ENCODE data around the gene FAH. TPM values are rescaled to one million over a fixed set of nuclear protein-coding genes. Genes with fewer than 3 reads are reported as not detected.

FAH gene
- total RNA-seq, 1 experiment from 2014 or later, result 38.0 TPM

DNA sequence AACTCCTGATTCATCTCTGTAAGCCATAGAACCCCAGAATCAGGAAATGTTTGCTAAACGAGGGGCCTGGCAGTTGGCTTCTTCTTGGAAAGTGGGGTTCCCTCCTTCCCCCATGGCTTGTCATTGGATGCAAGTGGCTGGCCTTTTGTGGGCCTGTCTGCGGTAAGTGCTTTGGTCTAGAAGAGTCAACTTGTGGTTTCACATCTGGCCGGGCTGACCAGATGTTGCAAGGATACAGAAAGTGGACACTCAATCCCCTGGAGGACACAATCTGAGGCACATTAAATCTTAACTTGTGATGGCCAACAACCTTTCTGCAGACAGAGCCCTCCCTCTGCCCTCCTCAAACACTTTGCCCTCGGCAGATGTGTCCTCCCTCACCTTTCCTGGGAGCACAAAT is 1.1 kb downstream of the FAH start:
- in situ Hi-C loops (cut with HindIII; ENCODE audit: low pct_unique_long_range_greater_than_20kb, low sequenced_read_pairs), result no loop called here
- no TSS peak for BruUV-seq (replicated peaks)
- Histone ChIP-seq H3K27ac (ENCODE audit: low read length) (peak overlapping the region; percentile 83; the same call in 1 of the 2 replicates), H3K27me3 (ENCODE audit: control insufficient read depth, insufficient read depth, low read length) (no peaks in the 10 kb centered on the region), H3K9me3 (ENCODE audit: control insufficient read depth, insufficient read depth, low read depth, low read length) (no peaks in the 10 kb centered on the region), H3K4me3 (ENCODE audit: low read depth in 2 of 2, low read length in 2 of 2) (peak overlapping the region; percentile 80 to 85), H3K4me1 (ENCODE audit: control insufficient read depth, insufficient read depth, low read length) (peaks cover 22% of the 10 kb centered on the region), H3K36me3 (ENCODE audit: control insufficient read depth, insufficient read depth, low read length) (no peaks in the 10 kb centered on the region)
- no peak for ATAC-seq
- POLR2A ChIA-PET, result interaction anchor here (0.8 kb wide), 1 partner anchor 93 kb away, joined by 3 read pairs; no protein-coding TSS in a partner anchor
- intact Hi-C loops (cut with micrococcal nuclease; ENCODE audit: unreplicated experiment), result no loop called here
- DNase-seq (ENCODE audit: low read depth, low spot score), result no peak
- CTCF ChIA-PET, result no interaction called here
- TF ChIP-seq, protein P1, sequence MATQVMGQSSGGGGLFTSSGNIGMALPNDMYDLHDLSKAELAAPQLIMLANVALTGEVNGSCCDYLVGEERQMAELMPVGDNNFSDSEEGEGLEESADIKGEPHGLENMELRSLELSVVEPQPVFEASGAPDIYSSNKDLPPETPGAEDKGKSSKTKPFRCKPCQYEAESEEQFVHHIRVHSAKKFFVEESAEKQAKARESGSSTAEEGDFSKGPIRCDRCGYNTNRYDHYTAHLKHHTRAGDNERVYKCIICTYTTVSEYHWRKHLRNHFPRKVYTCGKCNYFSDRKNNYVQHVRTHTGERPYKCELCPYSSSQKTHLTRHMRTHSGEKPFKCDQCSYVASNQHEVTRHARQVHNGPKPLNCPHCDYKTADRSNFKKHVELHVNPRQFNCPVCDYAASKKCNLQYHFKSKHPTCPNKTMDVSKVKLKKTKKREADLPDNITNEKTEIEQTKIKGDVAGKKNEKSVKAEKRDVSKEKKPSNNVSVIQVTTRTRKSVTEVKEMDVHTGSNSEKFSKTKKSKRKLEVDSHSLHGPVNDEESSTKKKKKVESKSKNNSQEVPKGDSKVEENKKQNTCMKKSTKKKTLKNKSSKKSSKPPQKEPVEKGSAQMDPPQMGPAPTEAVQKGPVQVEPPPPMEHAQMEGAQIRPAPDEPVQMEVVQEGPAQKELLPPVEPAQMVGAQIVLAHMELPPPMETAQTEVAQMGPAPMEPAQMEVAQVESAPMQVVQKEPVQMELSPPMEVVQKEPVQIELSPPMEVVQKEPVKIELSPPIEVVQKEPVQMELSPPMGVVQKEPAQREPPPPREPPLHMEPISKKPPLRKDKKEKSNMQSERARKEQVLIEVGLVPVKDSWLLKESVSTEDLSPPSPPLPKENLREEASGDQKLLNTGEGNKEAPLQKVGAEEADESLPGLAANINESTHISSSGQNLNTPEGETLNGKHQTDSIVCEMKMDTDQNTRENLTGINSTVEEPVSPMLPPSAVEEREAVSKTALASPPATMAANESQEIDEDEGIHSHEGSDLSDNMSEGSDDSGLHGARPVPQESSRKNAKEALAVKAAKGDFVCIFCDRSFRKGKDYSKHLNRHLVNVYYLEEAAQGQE (IDR thresholded peaks at IDR 0.05; ENCODE audit: insufficient read depth in 1 of 2, low read depth in 2 of 2, low read length in 1 of 2), result no peak
- TF ChIP-seq POLR2AphosphoS5 (IDR thresholded peaks at IDR 0.05; ENCODE audit: low read depth, low read length) (no peak), SIN3A (IDR thresholded peaks at IDR 0.05; ENCODE audit: borderline replicate concordance, insufficient read depth, low read depth, low read length) (no peak), TCF7L2 (IDR thresholded peaks at IDR 0.05; ENCODE audit: low read depth, low read length) (no peak)
- TF ChIP-seq, protein P2, sequence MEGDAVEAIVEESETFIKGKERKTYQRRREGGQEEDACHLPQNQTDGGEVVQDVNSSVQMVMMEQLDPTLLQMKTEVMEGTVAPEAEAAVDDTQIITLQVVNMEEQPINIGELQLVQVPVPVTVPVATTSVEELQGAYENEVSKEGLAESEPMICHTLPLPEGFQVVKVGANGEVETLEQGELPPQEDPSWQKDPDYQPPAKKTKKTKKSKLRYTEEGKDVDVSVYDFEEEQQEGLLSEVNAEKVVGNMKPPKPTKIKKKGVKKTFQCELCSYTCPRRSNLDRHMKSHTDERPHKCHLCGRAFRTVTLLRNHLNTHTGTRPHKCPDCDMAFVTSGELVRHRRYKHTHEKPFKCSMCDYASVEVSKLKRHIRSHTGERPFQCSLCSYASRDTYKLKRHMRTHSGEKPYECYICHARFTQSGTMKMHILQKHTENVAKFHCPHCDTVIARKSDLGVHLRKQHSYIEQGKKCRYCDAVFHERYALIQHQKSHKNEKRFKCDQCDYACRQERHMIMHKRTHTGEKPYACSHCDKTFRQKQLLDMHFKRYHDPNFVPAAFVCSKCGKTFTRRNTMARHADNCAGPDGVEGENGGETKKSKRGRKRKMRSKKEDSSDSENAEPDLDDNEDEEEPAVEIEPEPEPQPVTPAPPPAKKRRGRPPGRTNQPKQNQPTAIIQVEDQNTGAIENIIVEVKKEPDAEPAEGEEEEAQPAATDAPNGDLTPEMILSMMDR (IDR thresholded peaks at IDR 0.05), result no peak

DNA sequence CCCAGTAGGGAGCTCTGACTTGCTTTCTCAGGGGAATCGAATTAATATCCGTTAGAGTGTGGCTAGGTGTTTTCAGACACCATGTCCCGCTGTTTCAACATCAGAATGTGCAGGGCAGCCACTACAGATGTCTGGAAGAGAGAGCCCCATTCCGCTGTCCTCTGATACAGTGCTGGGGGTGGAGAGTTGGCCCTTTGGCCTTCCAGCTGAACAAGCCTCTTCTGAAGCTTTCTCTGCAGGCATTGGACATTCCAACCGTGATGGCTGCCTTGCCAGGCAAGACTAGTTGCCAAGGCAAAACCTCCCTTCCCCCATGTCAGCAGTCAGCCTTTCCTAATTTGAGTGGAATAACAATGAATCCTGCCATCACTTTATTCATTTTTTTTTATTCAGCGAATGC is 1.5 kb downstream of the FAH start:
- ATAC-seq (no peak), DNase-seq (ENCODE audit: low read depth, low spot score) (no peak)
- in situ Hi-C loops (cut with HindIII; ENCODE audit: low pct_unique_long_range_greater_than_20kb, low sequenced_read_pairs) (no loop called here), intact Hi-C loops (cut with micrococcal nuclease; ENCODE audit: unreplicated experiment) (no loop called here)
- BruUV-seq (replicated peaks), result no TSS peak
- H3K9me3 ChIP-seq (ENCODE audit: control insufficient read depth, insufficient read depth, low read depth, low read length), result no peaks in the 10 kb centered on the region
- H3K36me3 ChIP-seq (ENCODE audit: control insufficient read depth, insufficient read depth, low read length), result no peaks in the 10 kb centered on the region
- H3K4me3 ChIP-seq (ENCODE audit: low read depth in 2 of 2, low read length in 2 of 2), result peak overlapping the region in 1 of 2 experiments; percentile 80; a peak in 1 of 4 replicates
- H3K27me3 ChIP-seq (ENCODE audit: control insufficient read depth, insufficient read depth, low read length), result no peaks in the 10 kb centered on the region
- no peak for TF ChIP-seq POLR2AphosphoS5 (IDR thresholded peaks at IDR 0.05; ENCODE audit: low read depth, low read length)
- TF ChIP-seq, protein P2 (IDR thresholded peaks at IDR 0.05), result no peak
- TF ChIP-seq, protein P1 (IDR thresholded peaks at IDR 0.05; ENCODE audit: insufficient read depth in 1 of 2, low read depth in 2 of 2, low read length in 1 of 2), result no peak
- TF ChIP-seq SIN3A (IDR thresholded peaks at IDR 0.05; ENCODE audit: borderline replicate concordance, insufficient read depth, low read depth, low read length), result no peak
- TF ChIP-seq TCF7L2 (IDR thresholded peaks at IDR 0.05; ENCODE audit: low read depth, low read length), result no peak
- ChIA-PET CTCF (no interaction called here), POLR2A (no interaction called here)
- H3K4me1 ChIP-seq (ENCODE audit: control insufficient read depth, insufficient read depth, low read length), result peaks cover 22% of the 10 kb centered on the region
- H3K27ac ChIP-seq (ENCODE audit: low read length), result peak overlapping the region; percentile 83; the same call in 1 of the 2 replicates
